GM12878 (cell line): ENCODE measurements around the gene FREM2. TPM values are rescaled to one million over a fixed set of nuclear protein-coding genes. Genes with fewer than 3 reads are reported as not detected.

Experiments used
- ATAC-seq: fragments of 200-7000 bp; cut with Tn5 transposase; 3 replicates; pipeline ENCODE4 v1.9.1; 2020; ENCODE audit warnings: mild to moderate bottlenecking, moderate library complexity
- BruUV-seq: library from RNA; stranded (reverse); fragments of 400-500 nt; replicated peaks from 2 replicates; lab custom pipeline; 2021; lab: Mats Ljungman, UMichigan
- CTCF ChIA-PET: fragments of 300-600 bp; sonication (Branson Sonifier 250); formaldehyde crosslinking; extraction: SDS; loops from one replicate; lab custom pipeline; 2021; ENCODE audit warnings: inconsistent platforms; lab: Yijun Ruan, JAX
- POLR2A ChIA-PET: fragments of 350-600 bp; formaldehyde crosslinking; extraction: SDS; loops from one replicate; lab custom pipeline; 2021; ENCODE audit warnings: inconsistent platforms; lab: Charles Lee
- RAD21 ChIA-PET: fragments of 300-600 bp; sonication (Branson Sonifier 250); formaldehyde crosslinking; loops from one replicate; lab custom pipeline; 2023; ENCODE audit warnings: antibody characterized with exemption; ENCODE audit not compliant: unreplicated experiment; lab: Charles Lee
- SMC1A ChIA-PET: fragments of 300-600 bp; sonication (Branson Sonifier 250); formaldehyde crosslinking; loops from one replicate; lab custom pipeline; 2023; ENCODE audit not compliant: unreplicated experiment, uncharacterized antibody; lab: Charles Lee
- DNase-seq: peaks from one replicate; pipeline ENCODE4 v3.0.0-alpha.2; 2011; ENCODE audit warnings: low read depth, low spot score
- FAIRE-seq: peaks from 3 replicates; lab custom pipeline; 2011; peaks lifted over from hg19 to GRCh38; lab: Jason Lieb, UNC
- H2AFZ ChIP-seq: 2 replicates; pipeline ENCODE4 v1.6.0; 2011; ENCODE audit warnings: low read depth, low read length, control low read depth; ENCODE audit not compliant: control insufficient read depth
- H3K27ac ChIP-seq: 2 replicates; pipeline ENCODE4 v1.5.1; 2011; ENCODE audit warnings: control low read depth; ENCODE audit not compliant: control insufficient read depth, insufficient read depth
- H3K27me3 ChIP-seq, 2 experiments: replicated peaks in 1 of 2; 2 replicates each; pipeline versions ENCODE4 v1.6.0 to v1.6.1; 2011; ENCODE audit warnings: low read length in 1 of 2; ENCODE audit not compliant: control insufficient read depth in 2 of 2, insufficient read depth in 2 of 2
- H3K36me3 ChIP-seq, 2 experiments: 2 replicates each; pipeline ENCODE4 v1.5.1; 2011; ENCODE audit warnings: low read length in 1 of 2; ENCODE audit not compliant: control insufficient read depth in 2 of 2, insufficient read depth in 2 of 2
- H3K4me1 ChIP-seq: 2 replicates; pipeline ENCODE4 v1.6.1; 2011; ENCODE audit warnings: mild to moderate bottlenecking, low read length, moderate library complexity, mixed read lengths; ENCODE audit not compliant: control insufficient read depth, insufficient read depth
- H3K4me2 ChIP-seq: 2 replicates; pipeline ENCODE4 v1.6.0; 2011; ENCODE audit warnings: control low read depth; ENCODE audit not compliant: control insufficient read depth, insufficient read depth
- H3K4me3 ChIP-seq: fragments of 200-600 bp; sonication (generic); 2 replicates; pipeline ENCODE4 v1.5.1; 2016
- H3K79me2 ChIP-seq: 2 replicates; pipeline ENCODE4 v1.6.0; 2011; ENCODE audit warnings: low read length; ENCODE audit not compliant: control insufficient read depth, insufficient read depth
- H3K9ac ChIP-seq: 2 replicates; pipeline ENCODE4 v1.8.0; 2011; ENCODE audit warnings: low read length, control low read depth, mixed read lengths; ENCODE audit not compliant: control insufficient read depth, insufficient read depth
- H3K9me3 ChIP-seq: replicated peaks from 3 replicates; pipeline ENCODE4 v1.5.1; 2011; ENCODE audit warnings: mild to moderate bottlenecking, low read length; ENCODE audit not compliant: control insufficient read depth, insufficient read depth
- H4K20me1 ChIP-seq: 2 replicates; pipeline ENCODE4 v1.6.0; 2011; ENCODE audit not compliant: control insufficient read depth, insufficient read depth
- BCL11A ChIP-seq: IDR thresholded peaks from 2 replicates; pipeline ENCODE4 v1.6.1; 2011; ENCODE audit warnings: low read depth, low read length
- CEBPZ ChIP-seq: fragments of 150-350 bp; IDR thresholded peaks from 2 replicates; pipeline ENCODE4 v1.6.1; 2016; ENCODE audit warnings: low read depth, low read length
- HDAC2 ChIP-seq: fragments of 200-600 bp; sonication (generic); IDR thresholded peaks from 2 replicates; pipeline ENCODE4 v1.6.1; 2017
- NFYA ChIP-seq: IDR thresholded peaks from 2 replicates; pipeline ENCODE4 v1.6.1; 2011; ENCODE audit warnings: low read depth, mild to moderate bottlenecking, low read length, improper control_type of control experiment, borderline replicate concordance
- PAX8 ChIP-seq: fragments of 450-650 bp; IDR thresholded peaks from 2 replicates; pipeline ENCODE4 v1.6.1; 2017; ENCODE audit warnings: mild to moderate bottlenecking, moderate library complexity
- RAD21 ChIP-seq: IDR thresholded peaks from 2 replicates; pipeline ENCODE4 v1.6.1; 2011; ENCODE audit warnings: mild to moderate bottlenecking, low read depth, low read length, moderate library complexity; ENCODE audit not compliant: insufficient read depth
- WGBS: methylation state at CpG from one replicate; pipeline ENCODE4 v1.1.6; 2016; ENCODE audit warnings: low lambda C conversion rate; ENCODE audit not compliant: insufficient replicate concordance, insufficient coverage; ENCODE audit errors: missing lambda C conversion rate; 5-methylcytosine and 5-hydroxymethylcytosine counted together
- in situ Hi-C: fragments of 300-500 bp; cut with MboI; formaldehyde crosslinking; loops from 9 replicates; pipeline ENCODE4 v1.14.3; 2018; ENCODE audit warnings: mixed read lengths
- intact Hi-C: fragments of 100-400 bp; cut with micrococcal nuclease; formaldehyde crosslinking; loops from one replicate; pipeline ENCODE4 v1.14.2; 2022; ENCODE audit not compliant: unreplicated experiment
- polyA plus RNA-seq, 11 experiments: library from polyadenylated mRNA; depleted of rRNA in 4 of 11; unstranded in 6 of 11; stranded (reverse) in 5 of 11; fragments of >200 nt; fragmentation: Nextera tagmentation in 4 of 11; fragmentation: Illumina TruSeq in 1 of 11; extraction: Ambion mirVana in 4 of 11; extraction: Trizol in 1 of 11; gene quantifications; 1 replicate in 1 of 11; 2 replicates in 10 of 11; pipeline versions ENCODE4 v1.2.1 to v1.2.3, GENCODE V29; 2011 to 2016; ENCODE audit warnings: inconsistent platforms in 2 of 11, missing spikeins in 2 of 11, low read depth in 1 of 11
- total RNA-seq, 4 experiments: library from RNA; depleted of rRNA in 3 of 4; stranded (reverse); fragments of >200 nt in 3 of 4; fragmentation: Illumina TruSeq in 1 of 4; extraction: Trizol in 1 of 4; gene quantifications; 2 replicates each; pipeline versions ENCODE4 v1.2.1 to v1.2.3, GENCODE V29; 2013 to 2021
- TF ChIP-seq, protein P1 (sequence below): IDR thresholded peaks from 2 replicates; pipeline ENCODE4 v1.6.1; 2011; ENCODE audit warnings: low read depth, mild to moderate bottlenecking, low read length, moderate library complexity, borderline replicate concordance; ENCODE audit errors: extremely low read depth

Gene FREM2
- total and polyA plus RNA-seq, 10 of the 15 experiments (the other 5 are each of a cell fraction or from before 2014, with no cell fraction given), result 0.02 to 0.12 (median 0.05) TPM; not detected in 2

- in situ Hi-C loops (no loop called here), intact Hi-C loops (no loop called here)
- no peak overlapping the region for H3K4me3 ChIP-seq
- H3K9me3 ChIP-seq, result no peaks in the 10 kb centered on the region
- ChIA-PET CTCF (interaction anchor here (1.1 to 5.1 kb wide), 6 partner anchors 9 to 182 kb away, joined by 3 to 27 read pairs (median 6); partner anchors contain the start of gene FREM2), SMC1A (interaction anchor here (0.8 to 7.7 kb wide), 7 partner anchors 15 to 182 kb away, joined by 3 to 68 read pairs (median 4); partner anchors contain the start of gene FREM2), POLR2A (interaction anchor here (0.9 kb wide), 1 partner anchor 44 kb away, joined by 3 read pairs; no protein-coding TSS in a partner anchor), RAD21 (interaction anchor here (4.7 kb wide), 1 partner anchor 43 kb away, joined by 30 read pairs; no protein-coding TSS in a partner anchor)
- DNase-seq, result no peak
- no peak overlapping the region for H3K9ac ChIP-seq
- H3K27me3 ChIP-seq, result peaks cover 0 to 3% of the 10 kb centered on the region in 2 experiments; a peak in 1 of 4 replicates
- no peak overlapping the region for H3K4me2 ChIP-seq
- no peak for FAIRE-seq
- no peaks in the 10 kb centered on the region for H3K79me2 ChIP-seq
- ATAC-seq, result no peak
- WGBS, result 6% methylated on average over 3 of the region's 3 CpGs
- no peak overlapping the region for H2AFZ ChIP-seq
- H3K27ac ChIP-seq, result no peak overlapping the region
- no peaks in the 10 kb centered on the region for H3K36me3 ChIP-seq
- BruUV-seq, result no TSS peak
- no peaks in the 10 kb centered on the region for H4K20me1 ChIP-seq
- no peaks in the 10 kb centered on the region for H3K4me1 ChIP-seq
- no peak for TF ChIP-seq CEBPZ
Observed at GRCh38 chr13:38868399-38868798, 181.5 kb downstream of the FREM2 start.

DNA sequence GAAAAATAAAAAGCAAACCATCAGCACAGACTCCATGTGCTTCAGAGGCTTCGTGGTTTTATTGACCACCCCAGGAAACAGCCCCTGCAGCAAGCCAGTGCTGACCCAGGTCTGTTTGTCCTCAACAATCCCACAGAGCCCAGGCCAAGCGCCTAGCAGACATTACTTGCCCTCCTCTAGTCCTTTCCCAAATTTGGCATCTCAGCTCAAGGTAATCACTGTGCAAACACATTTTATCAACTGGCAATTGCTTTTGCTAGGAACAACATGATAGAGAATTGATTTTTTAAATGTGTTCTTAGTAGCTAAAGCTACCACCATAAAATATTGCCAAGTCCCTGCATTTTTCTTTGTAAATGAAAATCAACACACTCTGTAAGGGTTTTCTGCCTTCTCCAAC, 182.0 kb downstream of the FREM2 start:
- DNase-seq, result no peak
- no TSS peak for BruUV-seq

More for the DNA sequence above, 182.0 kb downstream of the FREM2 start:
- intact Hi-C loops (no loop called here), in situ Hi-C loops (no loop called here)
- ATAC-seq, result no peak
- RAD21 ChIA-PET, result interaction anchor here (4.7 kb wide), 1 partner anchor 44 kb away, joined by 30 read pairs; no protein-coding TSS in a partner anchor
- WGBS, result 6% methylated on average over 2 of the region's 2 CpGs
- Histone ChIP-seq H3K4me1 (no peaks in the 10 kb centered on the region), H3K27me3 (peaks cover 0 to 3% of the 10 kb centered on the region in 2 experiments; a peak in 1 of 4 replicates), H3K4me2 (no peak overlapping the region), H3K79me2 (no peaks in the 10 kb centered on the region), H3K9ac (no peak overlapping the region), H2AFZ (no peak overlapping the region), H3K27ac (no peak overlapping the region), H3K9me3 (no peaks in the 10 kb centered on the region), H3K4me3 (no peak overlapping the region), H4K20me1 (no peaks in the 10 kb centered on the region), H3K36me3 (no peaks in the 10 kb centered on the region)
- CTCF ChIA-PET, result interaction anchor here (0.9 to 5.7 kb wide), 7 partner anchors 9 to 183 kb away, joined by 3 to 58 read pairs (median 4); partner anchors contain the start of gene FREM2
- POLR2A ChIA-PET, result interaction anchor here (0.9 kb wide), 1 partner anchor 44 kb away, joined by 3 read pairs; no protein-coding TSS in a partner anchor
- TF ChIP-seq NFYA (no peak), BCL11A (no peak), RAD21 (no peak), PAX8 (no peak), HDAC2 (no peak)
- TF ChIP-seq, protein P1, sequence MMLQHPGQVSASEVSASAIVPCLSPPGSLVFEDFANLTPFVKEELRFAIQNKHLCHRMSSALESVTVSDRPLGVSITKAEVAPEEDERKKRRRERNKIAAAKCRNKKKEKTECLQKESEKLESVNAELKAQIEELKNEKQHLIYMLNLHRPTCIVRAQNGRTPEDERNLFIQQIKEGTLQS, result no peak
- no peak for FAIRE-seq
- SMC1A ChIA-PET, result interaction anchor here (1.1 to 7.7 kb wide), 6 partner anchors 11 to 183 kb away, joined by 3 to 68 read pairs (median 4); partner anchors contain the start of gene FREM2
